Measurements from ENCODE around the gene C1orf159. TPM values are rescaled to one million over a fixed set of nuclear protein-coding genes. Genes with fewer than 3 reads are reported as not detected.

Gene C1orf159
- total and polyA plus RNA-seq, 10 of the 15 experiments (the other 5 are each of a cell fraction or from before 2014, with no cell fraction given), result 0.11 to 23.4 (median 8.0) TPM

DNA sequence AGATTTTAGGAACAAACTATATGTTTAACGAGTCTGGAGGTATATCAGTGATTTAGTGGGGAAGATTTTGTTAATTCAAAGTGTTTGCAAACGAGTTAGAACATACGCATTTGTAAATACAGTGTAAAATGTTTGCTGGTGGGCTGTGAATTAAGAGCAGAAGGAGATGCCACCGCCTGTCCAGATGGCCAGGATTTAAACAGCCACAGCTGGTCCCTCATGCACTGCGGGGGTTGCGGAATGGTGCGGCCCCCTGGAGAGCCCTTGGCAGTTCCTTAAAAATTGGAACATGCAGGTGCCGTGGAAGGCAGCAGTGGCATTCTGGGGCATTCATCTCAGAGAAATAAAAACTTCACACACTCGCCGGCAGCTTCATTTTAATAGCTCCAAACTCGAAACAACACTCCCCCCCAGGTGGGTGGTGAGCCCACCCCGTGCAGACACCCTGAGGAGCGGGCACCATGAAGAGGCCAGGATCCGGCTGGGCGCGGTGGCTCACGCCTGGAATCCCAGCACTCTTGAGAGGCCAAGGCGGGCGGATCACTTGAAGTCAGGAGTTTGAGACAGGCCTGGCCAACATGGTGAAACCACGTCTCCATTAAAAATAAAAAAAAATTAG, 3.5 kb upstream of the C1orf159 start:
- ATAC-seq (no peak), DNase-seq (ENCODE audit: low read depth, low spot score) (no peak), FAIRE-seq (no peak)
- Histone ChIP-seq H2AFZ (ENCODE audit: control insufficient read depth, low read depth, low read length) (no peak overlapping the region), H3K9me3 (replicated peaks; ENCODE audit: control insufficient read depth, insufficient read depth, low read length) (no peaks in the 10 kb centered on the region; the same call in 2 of the 3 replicates), H3K4me1 (ENCODE audit: control insufficient read depth, insufficient read depth, low read length) (peaks cover 4% of the 10 kb centered on the region; the same call in 1 of the 2 replicates), H3K79me2 (ENCODE audit: control insufficient read depth, insufficient read depth, low read length) (peaks cover 7% of the 10 kb centered on the region), H3K27me3 (replicated peaks in 1 of 2; ENCODE audit: control insufficient read depth in 2 of 2, insufficient read depth in 2 of 2, low read length in 1 of 2) (peaks cover 2 to 6% of the 10 kb centered on the region in 2 experiments; a peak in 3 of 4 replicates), H4K20me1 (ENCODE audit: control insufficient read depth, insufficient read depth) (no peaks in the 10 kb centered on the region), H3K9ac (ENCODE audit: control insufficient read depth, insufficient read depth, low read length) (no peak overlapping the region), H3K36me3 (ENCODE audit: control insufficient read depth in 2 of 2, insufficient read depth in 2 of 2, low read length in 1 of 2) (no peaks in the 10 kb centered on the region), H3K4me2 (ENCODE audit: control insufficient read depth, insufficient read depth) (no peak overlapping the region), H3K27ac (ENCODE audit: control insufficient read depth, insufficient read depth) (no peak overlapping the region), H3K4me3 (no peak overlapping the region)
- ChIA-PET CTCF (interaction anchor here (1.0 to 6.3 kb wide), 6 partner anchors 81 to 186 kb away, joined by 3 to 100 read pairs (median 14); no protein-coding TSS in a partner anchor), SMC1A (ENCODE audit: uncharacterized antibody, unreplicated experiment) (interaction anchor here (1.0 kb wide), 1 partner anchor 131 kb away, joined by 4 read pairs; no protein-coding TSS in a partner anchor), POLR2A (interaction anchor here (0.7 to 1.7 kb wide), 2 partner anchors 84 to 131 kb away, joined by 5 to 6 read pairs; no protein-coding TSS in a partner anchor), RAD21 (ENCODE audit: unreplicated experiment) (interaction anchor here (0.6 to 5.6 kb wide), 4 partner anchors 17 to 386 kb away, joined by 3 to 92 read pairs (median 5); no protein-coding TSS in a partner anchor)
- WGBS (ENCODE audit: insufficient coverage, insufficient replicate concordance, low lambda C conversion rate, missing lambda C conversion rate), result 43% methylated on average over 20 of the region's 20 CpGs
- in situ Hi-C loops (cut with MboI) (loop anchor here (5.0 kb wide), 1 partner anchor 133 kb away; no protein-coding TSS in a partner anchor), intact Hi-C loops (cut with micrococcal nuclease; ENCODE audit: unreplicated experiment) (loop anchor here (5.0 kb wide), 1 partner anchor 188 kb away; the partner anchor contains the start of genes ACAP3 and PUSL1)
- BruUV-seq (replicated peaks), result no TSS peak
- TF ChIP-seq RB1 (IDR thresholded peaks at IDR 0.05; ENCODE audit: borderline replicate concordance), result no peak
- TF ChIP-seq, protein P1, sequence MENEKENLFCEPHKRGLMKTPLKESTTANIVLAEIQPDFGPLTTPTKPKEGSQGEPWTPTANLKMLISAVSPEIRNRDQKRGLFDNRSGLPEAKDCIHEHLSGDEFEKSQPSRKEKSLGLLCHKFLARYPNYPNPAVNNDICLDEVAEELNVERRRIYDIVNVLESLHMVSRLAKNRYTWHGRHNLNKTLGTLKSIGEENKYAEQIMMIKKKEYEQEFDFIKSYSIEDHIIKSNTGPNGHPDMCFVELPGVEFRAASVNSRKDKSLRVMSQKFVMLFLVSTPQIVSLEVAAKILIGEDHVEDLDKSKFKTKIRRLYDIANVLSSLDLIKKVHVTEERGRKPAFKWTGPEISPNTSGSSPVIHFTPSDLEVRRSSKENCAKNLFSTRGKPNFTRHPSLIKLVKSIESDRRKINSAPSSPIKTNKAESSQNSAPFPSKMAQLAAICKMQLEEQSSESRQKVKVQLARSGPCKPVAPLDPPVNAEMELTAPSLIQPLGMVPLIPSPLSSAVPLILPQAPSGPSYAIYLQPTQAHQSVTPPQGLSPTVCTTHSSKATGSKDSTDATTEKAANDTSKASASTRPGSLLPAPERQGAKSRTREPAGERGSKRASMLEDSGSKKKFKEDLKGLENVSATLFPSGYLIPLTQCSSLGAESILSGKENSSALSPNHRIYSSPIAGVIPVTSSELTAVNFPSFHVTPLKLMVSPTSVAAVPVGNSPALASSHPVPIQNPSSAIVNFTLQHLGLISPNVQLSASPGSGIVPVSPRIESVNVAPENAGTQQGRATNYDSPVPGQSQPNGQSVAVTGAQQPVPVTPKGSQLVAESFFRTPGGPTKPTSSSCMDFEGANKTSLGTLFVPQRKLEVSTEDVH (IDR thresholded peaks at IDR 0.05; ENCODE audit: low read depth, partially characterized antibody), result no peak
- TF ChIP-seq ZNF384 (IDR thresholded peaks at IDR 0.05; ENCODE audit: borderline replicate concordance, low read depth, low read length), result no peak
- no peak for TF ChIP-seq TCF12 (IDR thresholded peaks at IDR 0.05; ENCODE audit: low read depth, low read length)
- TF ChIP-seq, protein P2, sequence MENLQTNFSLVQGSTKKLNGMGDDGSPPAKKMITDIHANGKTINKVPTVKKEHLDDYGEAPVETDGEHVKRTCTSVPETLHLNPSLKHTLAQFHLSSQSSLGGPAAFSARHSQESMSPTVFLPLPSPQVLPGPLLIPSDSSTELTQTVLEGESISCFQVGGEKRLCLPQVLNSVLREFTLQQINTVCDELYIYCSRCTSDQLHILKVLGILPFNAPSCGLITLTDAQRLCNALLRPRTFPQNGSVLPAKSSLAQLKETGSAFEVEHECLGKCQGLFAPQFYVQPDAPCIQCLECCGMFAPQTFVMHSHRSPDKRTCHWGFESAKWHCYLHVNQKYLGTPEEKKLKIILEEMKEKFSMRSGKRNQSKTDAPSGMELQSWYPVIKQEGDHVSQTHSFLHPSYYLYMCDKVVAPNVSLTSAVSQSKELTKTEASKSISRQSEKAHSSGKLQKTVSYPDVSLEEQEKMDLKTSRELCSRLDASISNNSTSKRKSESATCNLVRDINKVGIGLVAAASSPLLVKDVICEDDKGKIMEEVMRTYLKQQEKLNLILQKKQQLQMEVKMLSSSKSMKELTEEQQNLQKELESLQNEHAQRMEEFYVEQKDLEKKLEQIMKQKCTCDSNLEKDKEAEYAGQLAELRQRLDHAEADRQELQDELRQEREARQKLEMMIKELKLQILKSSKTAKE (IDR thresholded peaks at IDR 0.05; ENCODE audit: low read depth, poor library complexity, severe bottlenecking), result no peak
- no peak for TF ChIP-seq MTA2 (IDR thresholded peaks at IDR 0.05; ENCODE audit: low read depth)
- TF ChIP-seq BACH1 (IDR thresholded peaks at IDR 0.05; ENCODE audit: borderline replicate concordance), result no peak
- TF ChIP-seq PAX8 (IDR thresholded peaks at IDR 0.05), result no peak
- no peak for TF ChIP-seq GABPA (IDR thresholded peaks at IDR 0.05; ENCODE audit: low read depth)
- no peak for TF ChIP-seq SRF (IDR thresholded peaks at IDR 0.05; ENCODE audit: low read depth in 2 of 2, low read length in 2 of 2)
- no peak for TF ChIP-seq STAT3 (IDR thresholded peaks at IDR 0.05; ENCODE audit: low read depth, low read length)
- no peak for TF ChIP-seq NRF1 (conservative IDR thresholded peaks at IDR 0.05; ENCODE audit: low read depth, low read length)
- TF ChIP-seq MXI1 (IDR thresholded peaks at IDR 0.05; ENCODE audit: low read depth, low read length), result no peak
- no peak for TF ChIP-seq SREBF2 (IDR thresholded peaks at IDR 0.05; ENCODE audit: low read length)
- TF ChIP-seq, protein P3, sequence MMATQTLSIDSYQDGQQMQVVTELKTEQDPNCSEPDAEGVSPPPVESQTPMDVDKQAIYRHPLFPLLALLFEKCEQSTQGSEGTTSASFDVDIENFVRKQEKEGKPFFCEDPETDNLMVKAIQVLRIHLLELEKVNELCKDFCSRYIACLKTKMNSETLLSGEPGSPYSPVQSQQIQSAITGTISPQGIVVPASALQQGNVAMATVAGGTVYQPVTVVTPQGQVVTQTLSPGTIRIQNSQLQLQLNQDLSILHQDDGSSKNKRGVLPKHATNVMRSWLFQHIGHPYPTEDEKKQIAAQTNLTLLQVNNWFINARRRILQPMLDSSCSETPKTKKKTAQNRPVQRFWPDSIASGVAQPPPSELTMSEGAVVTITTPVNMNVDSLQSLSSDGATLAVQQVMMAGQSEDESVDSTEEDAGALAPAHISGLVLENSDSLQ (IDR thresholded peaks at IDR 0.05), result no peak
- TF ChIP-seq POLR2AphosphoS5 (IDR thresholded peaks at IDR 0.05; ENCODE audit: low read length), result no peak
- TF ChIP-seq SPI1 (IDR thresholded peaks at IDR 0.05; ENCODE audit: borderline replicate concordance, insufficient read depth, low read depth, low read length), result no peak

Data from GM12878 (cell line).